ENCODE data around the gene SPEF2.

GRCh38 chr5:35835796-35836742 is 218.4 kb downstream of the SPEF2 start:
- TF ChIP-seq CTCF (IDR thresholded peaks at IDR 0.05), result no peak
- no peak for TF ChIP-seq POLR2A (IDR thresholded peaks at IDR 0.05)
